OCI-M1 (cell line): ENCODE measurements around the gene LRRC10.

ENCODE experiments used
- DNase-seq: peaks from one replicate; lab custom pipeline; 2025; lab: John Stamatoyannopoulos, UW

Gene LRRC10

GRCh38 chr12:69610729-69611128, at the start of gene LRRC10:
LRRC10 (minus strand) TSS chr12:69610907; CDS start chr12:69610838, 69 bp downstream.
- DNase-seq, result no peak

- peak; percentile 56 for DNase-seq
These were observed 49.6 kb upstream of the LRRC10 start for GRCh38 chr12:69660164-69660863.

- DNase-seq, result no peak
These were observed 47.5 kb upstream of the LRRC10 start for GRCh38 chr12:69658203-69658602.

- peak; percentile 34 for DNase-seq
These were observed 46.9 kb upstream of the LRRC10 start for GRCh38 chr12:69657376-69658137.

- no peak for DNase-seq
These were observed 45.1 kb upstream of the LRRC10 start for GRCh38 chr12:69655616-69656340.

GRCh38 chr12:69653703-69654102, 43.0 kb upstream of the LRRC10 start:
- DNase-seq, result no peak

- DNase-seq, result peak; percentile 68
These were observed 41.2 kb upstream of the LRRC10 start for GRCh38 chr12:69651922-69652321.

GRCh38 chr12:69649529-69649928, 38.8 kb upstream of the LRRC10 start:
- DNase-seq, result no peak

GRCh38 chr12:69648476-69648875, 37.8 kb upstream of the LRRC10 start:
- DNase-seq, result no peak

- DNase-seq, result no peak
These were observed 36.5 kb upstream of the LRRC10 start for GRCh38 chr12:69647178-69647577.

- DNase-seq, result no peak
These were observed 34.3 kb upstream of the LRRC10 start for GRCh38 chr12:69645031-69645430.

GRCh38 chr12:69644511-69644910, 33.8 kb upstream of the LRRC10 start:
- DNase-seq, result no peak

GRCh38 chr12:69642531-69642930, 31.8 kb upstream of the LRRC10 start:
- DNase-seq, result no peak

- no peak for DNase-seq
These were observed 30.8 kb upstream of the LRRC10 start for GRCh38 chr12:69641546-69641945.

- peak; percentile 86 for DNase-seq
These were observed 28.8 kb upstream of the LRRC10 start for GRCh38 chr12:69639400-69640016.

- peak; percentile 27 for DNase-seq
These were observed 22.4 kb upstream of the LRRC10 start for GRCh38 chr12:69633061-69633460.

- peak; percentile 17 for DNase-seq
These were observed 19.5 kb upstream of the LRRC10 start for GRCh38 chr12:69630191-69630590.

GRCh38 chr12:69627501-69627900, 16.8 kb upstream of the LRRC10 start:
- DNase-seq, result no peak

- DNase-seq, result peak; percentile 98
These were observed 13.3 kb upstream of the LRRC10 start for GRCh38 chr12:69623970-69624369.

- no peak for DNase-seq
These were observed 10.8 kb upstream of the LRRC10 start for GRCh38 chr12:69621551-69621950.

GRCh38 chr12:69620921-69621320, 10.2 kb upstream of the LRRC10 start:
- no peak for DNase-seq

GRCh38 chr12:69620077-69620476, 9.4 kb upstream of the LRRC10 start:
- no peak for DNase-seq
